ENCODE data around the gene SUMO3. TPM values are rescaled to one million over a fixed set of nuclear protein-coding genes. Genes with fewer than 3 reads are reported as not detected.

SUMO3 gene
- total and polyA plus RNA-seq, 2 of the 4 experiments (the other 2 are of a cell fraction) = 64.9 to 101 TPM

GRCh38 chr21:44850208-44850800 is 32.4 kb upstream of the SUMO3 start:
- peaks cover 13% of the 10 kb centered on the region; the same call in 1 of the 2 replicates for H3K9me1 ChIP-seq (ENCODE audit: insufficient read depth, low read length)
- no peak overlapping the region for H3K56ac ChIP-seq (ENCODE audit: extremely low read depth, insufficient read depth, low read length)
- no peak overlapping the region for H4K91ac ChIP-seq (ENCODE audit: insufficient read depth, low read depth, low read length)
- no peak overlapping the region for H2BK20ac ChIP-seq (ENCODE audit: low read depth, low read length)
- BruUV-seq (replicated peaks) = no TSS peak
- dilution Hi-C loops (cut with HindIII; ENCODE audit: low sequenced_read_pairs, unreplicated experiment) (no loop called here), in situ Hi-C loops (cut with MboI; ENCODE audit: low sequenced_read_pairs) (no loop called here), intact Hi-C loops (cut with micrococcal nuclease) (no loop called here)
- H3K23ac ChIP-seq (ENCODE audit: low read depth, low read length) = no peak overlapping the region
- no peak overlapping the region for H2AK5ac ChIP-seq (ENCODE audit: low read depth, low read length)
- no peak overlapping the region for H2BK5ac ChIP-seq (ENCODE audit: low read depth, low read length, poor library complexity, severe bottlenecking)
- no peak overlapping the region for H3K27ac ChIP-seq (ENCODE audit: insufficient read depth, low read length)
- peaks cover 25% of the 10 kb centered on the region for H4K20me1 ChIP-seq (ENCODE audit: insufficient read depth, low read length)
- no peak overlapping the region for H2AFZ ChIP-seq (replicated peaks; ENCODE audit: low read length, poor library complexity)
- H4K5ac ChIP-seq (ENCODE audit: low read depth, low read length) = no peak overlapping the region
- no peak overlapping the region for H2BK15ac ChIP-seq (ENCODE audit: low read depth, low read length)
- H2BK120ac ChIP-seq (ENCODE audit: low read depth, low read length) = no peak overlapping the region
- H3K79me1 ChIP-seq (ENCODE audit: low read depth in 1 of 2, low read length in 2 of 2) = peaks cover 43% of the 10 kb centered on the region in 2 experiments
- no peak overlapping the region for H3K9ac ChIP-seq (ENCODE audit: low read depth, low read length)
- H3K36me3 ChIP-seq (ENCODE audit: control insufficient read depth, insufficient read depth, low read length) = peaks cover 47% of the 10 kb centered on the region
- H3K9me3 ChIP-seq (ENCODE audit: control insufficient read depth, insufficient read depth, low read length) = no peaks in the 10 kb centered on the region
- POLR2A ChIA-PET (ENCODE audit: unreplicated experiment) = no interaction called here
- H3K14ac ChIP-seq (replicated peaks; ENCODE audit: low read depth, low read length) = no peak overlapping the region
- no peak overlapping the region for H4K8ac ChIP-seq (ENCODE audit: low read depth in 2 of 2, low read length in 2 of 2)
- H3K4me1 ChIP-seq (ENCODE audit: control insufficient read depth, insufficient read depth, low read length) = peaks cover 2% of the 10 kb centered on the region; the same call in 1 of the 2 replicates
- no peaks in the 10 kb centered on the region for H3K27me3 ChIP-seq (ENCODE audit: control insufficient read depth, insufficient read depth, low read length)
- no peak overlapping the region for H2AK9ac ChIP-seq (replicated peaks; ENCODE audit: low read depth, low read length, poor library complexity)
- CTCF ChIA-PET = no interaction called here
- WGBS, 2 experiments (ENCODE audit: extremely low coverage in 2 of 2, insufficient read length in 1 of 2) = 93% methylated on average over 12 of the region's 20 CpGs; no CpG with 5 or more reads in 1 of the 2 experiments
- no peak overlapping the region for H3K18ac ChIP-seq (ENCODE audit: low read depth, low read length)
- DNase-seq (no peak), ATAC-seq (ENCODE audit: low read depth) (no peak)
- no peak for TF ChIP-seq CTCF (conservative IDR thresholded peaks at IDR 0.05; ENCODE audit: low read depth, low read length)
- no peak for TF ChIP-seq RCOR1 (IDR thresholded peaks at IDR 0.05; ENCODE audit: insufficient replicate concordance, low read length)
- TF ChIP-seq NFE2L2 (IDR thresholded peaks at IDR 0.05; ENCODE audit: low read depth, low read length) = no peak
- TF ChIP-seq MAZ (IDR thresholded peaks at IDR 0.05; ENCODE audit: borderline replicate concordance, low read depth, low read length) = no peak
- TF ChIP-seq RAD21 (IDR thresholded peaks at IDR 0.05; ENCODE audit: low read length) = no peak
- no peak for TF ChIP-seq USF2 (IDR thresholded peaks at IDR 0.05; ENCODE audit: low read depth, low read length)
- no peak overlapping the region for H3K4me2 ChIP-seq (ENCODE audit: low read depth, low read length)
- H3K4me3 ChIP-seq (ENCODE audit: insufficient read depth, low read depth, low read length) = no peak overlapping the region
- H3K4ac ChIP-seq (ENCODE audit: low read depth, low read length) = no peak overlapping the region

Data from IMR-90 (cell line).